Measurements from ENCODE around the gene NXT1.

DNA sequence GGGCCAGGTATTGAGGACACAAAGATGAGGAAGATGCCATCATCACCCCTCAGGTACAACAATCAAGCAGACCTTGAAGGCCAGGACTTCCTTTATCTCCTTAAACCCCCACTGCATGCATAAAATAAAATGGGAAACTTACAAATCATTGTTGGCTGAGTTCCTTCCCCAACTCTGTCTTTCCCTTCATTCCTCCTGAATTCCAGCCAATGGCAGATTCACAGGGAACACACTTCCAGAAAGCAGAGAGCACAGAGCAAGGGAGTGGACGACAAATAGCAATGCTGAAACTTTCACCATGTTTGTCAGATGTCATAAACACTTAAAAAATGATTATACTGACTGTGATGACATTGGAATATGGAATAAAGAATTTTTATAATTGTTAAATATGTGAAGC is 37.3 kb upstream of the NXT1 start:
- TF ChIP-seq ELF1 (IDR thresholded peaks at IDR 0.05) (no peak), RCOR1 (IDR thresholded peaks at IDR 0.05; ENCODE audit: low read length) (no peak), NFIC (IDR thresholded peaks at IDR 0.05; ENCODE audit: borderline replicate concordance) (no peak), RXRA (IDR thresholded peaks at IDR 0.05; ENCODE audit: borderline replicate concordance, low read depth) (no peak), ZBTB33 (IDR thresholded peaks at IDR 0.05; ENCODE audit: borderline replicate concordance, low read depth) (no peak), GABPA (IDR thresholded peaks at IDR 0.05; ENCODE audit: low read depth) (no peak), MAX (IDR thresholded peaks at IDR 0.05; ENCODE audit: low read depth) (no peak), SMC3 (IDR thresholded peaks at IDR 0.05; ENCODE audit: low read depth, low read length) (no peak)
- TF ChIP-seq, protein P1, sequence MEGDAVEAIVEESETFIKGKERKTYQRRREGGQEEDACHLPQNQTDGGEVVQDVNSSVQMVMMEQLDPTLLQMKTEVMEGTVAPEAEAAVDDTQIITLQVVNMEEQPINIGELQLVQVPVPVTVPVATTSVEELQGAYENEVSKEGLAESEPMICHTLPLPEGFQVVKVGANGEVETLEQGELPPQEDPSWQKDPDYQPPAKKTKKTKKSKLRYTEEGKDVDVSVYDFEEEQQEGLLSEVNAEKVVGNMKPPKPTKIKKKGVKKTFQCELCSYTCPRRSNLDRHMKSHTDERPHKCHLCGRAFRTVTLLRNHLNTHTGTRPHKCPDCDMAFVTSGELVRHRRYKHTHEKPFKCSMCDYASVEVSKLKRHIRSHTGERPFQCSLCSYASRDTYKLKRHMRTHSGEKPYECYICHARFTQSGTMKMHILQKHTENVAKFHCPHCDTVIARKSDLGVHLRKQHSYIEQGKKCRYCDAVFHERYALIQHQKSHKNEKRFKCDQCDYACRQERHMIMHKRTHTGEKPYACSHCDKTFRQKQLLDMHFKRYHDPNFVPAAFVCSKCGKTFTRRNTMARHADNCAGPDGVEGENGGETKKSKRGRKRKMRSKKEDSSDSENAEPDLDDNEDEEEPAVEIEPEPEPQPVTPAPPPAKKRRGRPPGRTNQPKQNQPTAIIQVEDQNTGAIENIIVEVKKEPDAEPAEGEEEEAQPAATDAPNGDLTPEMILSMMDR (IDR thresholded peaks at IDR 0.05), result no peak
- TF ChIP-seq, protein P2, sequence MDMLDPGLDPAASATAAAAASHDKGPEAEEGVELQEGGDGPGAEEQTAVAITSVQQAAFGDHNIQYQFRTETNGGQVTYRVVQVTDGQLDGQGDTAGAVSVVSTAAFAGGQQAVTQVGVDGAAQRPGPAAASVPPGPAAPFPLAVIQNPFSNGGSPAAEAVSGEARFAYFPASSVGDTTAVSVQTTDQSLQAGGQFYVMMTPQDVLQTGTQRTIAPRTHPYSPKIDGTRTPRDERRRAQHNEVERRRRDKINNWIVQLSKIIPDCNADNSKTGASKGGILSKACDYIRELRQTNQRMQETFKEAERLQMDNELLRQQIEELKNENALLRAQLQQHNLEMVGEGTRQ (IDR thresholded peaks at IDR 0.05; ENCODE audit: borderline replicate concordance, low read depth, low read length), result no peak
- TF ChIP-seq, protein P3, sequence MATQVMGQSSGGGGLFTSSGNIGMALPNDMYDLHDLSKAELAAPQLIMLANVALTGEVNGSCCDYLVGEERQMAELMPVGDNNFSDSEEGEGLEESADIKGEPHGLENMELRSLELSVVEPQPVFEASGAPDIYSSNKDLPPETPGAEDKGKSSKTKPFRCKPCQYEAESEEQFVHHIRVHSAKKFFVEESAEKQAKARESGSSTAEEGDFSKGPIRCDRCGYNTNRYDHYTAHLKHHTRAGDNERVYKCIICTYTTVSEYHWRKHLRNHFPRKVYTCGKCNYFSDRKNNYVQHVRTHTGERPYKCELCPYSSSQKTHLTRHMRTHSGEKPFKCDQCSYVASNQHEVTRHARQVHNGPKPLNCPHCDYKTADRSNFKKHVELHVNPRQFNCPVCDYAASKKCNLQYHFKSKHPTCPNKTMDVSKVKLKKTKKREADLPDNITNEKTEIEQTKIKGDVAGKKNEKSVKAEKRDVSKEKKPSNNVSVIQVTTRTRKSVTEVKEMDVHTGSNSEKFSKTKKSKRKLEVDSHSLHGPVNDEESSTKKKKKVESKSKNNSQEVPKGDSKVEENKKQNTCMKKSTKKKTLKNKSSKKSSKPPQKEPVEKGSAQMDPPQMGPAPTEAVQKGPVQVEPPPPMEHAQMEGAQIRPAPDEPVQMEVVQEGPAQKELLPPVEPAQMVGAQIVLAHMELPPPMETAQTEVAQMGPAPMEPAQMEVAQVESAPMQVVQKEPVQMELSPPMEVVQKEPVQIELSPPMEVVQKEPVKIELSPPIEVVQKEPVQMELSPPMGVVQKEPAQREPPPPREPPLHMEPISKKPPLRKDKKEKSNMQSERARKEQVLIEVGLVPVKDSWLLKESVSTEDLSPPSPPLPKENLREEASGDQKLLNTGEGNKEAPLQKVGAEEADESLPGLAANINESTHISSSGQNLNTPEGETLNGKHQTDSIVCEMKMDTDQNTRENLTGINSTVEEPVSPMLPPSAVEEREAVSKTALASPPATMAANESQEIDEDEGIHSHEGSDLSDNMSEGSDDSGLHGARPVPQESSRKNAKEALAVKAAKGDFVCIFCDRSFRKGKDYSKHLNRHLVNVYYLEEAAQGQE (IDR thresholded peaks at IDR 0.05; ENCODE audit: low read depth, low read length), result no peak

Data from SK-N-SH (cell line).